ENCODE data around the gene NUFIP2.
"Not testable (repeated sequence)": the region's sequence is repeated elsewhere in the genome, so short reads cannot be mapped to it uniquely, and the experiment has no call there.

The NUFIP2 gene

DNA sequence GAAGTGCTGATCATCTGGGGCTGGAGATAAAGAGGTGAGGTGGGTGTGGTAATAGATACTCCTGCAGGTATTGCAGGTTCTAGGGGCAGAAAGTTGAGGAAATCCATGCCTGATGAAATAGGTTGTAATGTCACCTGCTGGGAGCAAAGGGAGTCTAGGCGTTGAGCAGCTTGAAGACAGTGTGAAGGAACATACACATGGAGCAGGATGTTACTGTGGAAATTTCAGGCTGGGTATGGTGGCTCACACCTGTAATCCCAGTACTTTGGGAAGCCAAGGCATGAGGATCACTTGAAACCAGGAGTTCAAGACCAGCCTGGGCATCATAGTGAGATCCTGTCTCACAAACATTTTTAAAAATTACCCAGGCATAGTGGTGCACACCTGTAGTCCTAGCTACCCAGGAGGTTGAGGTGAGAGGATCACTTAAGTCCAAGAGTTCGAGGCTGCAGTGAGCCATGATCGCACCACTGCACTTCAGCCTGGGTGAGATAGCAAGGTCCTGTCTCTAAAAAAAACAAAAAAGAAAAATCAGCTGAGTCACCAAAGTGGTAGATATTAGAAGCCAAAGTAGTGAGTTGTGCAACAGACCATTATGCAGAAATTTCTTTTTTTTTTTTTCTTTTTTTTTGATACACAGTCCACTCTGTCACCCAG, 56.3 kb downstream of the NUFIP2 start:
- Histone ChIP-seq H3K4me1 (ENCODE audit: control insufficient read depth, low read length) (peaks cover 7% of the 10 kb centered on the region), H3K4me2 (ENCODE audit: low read length) (no peak overlapping the region), H3K9me3 (ENCODE audit: control insufficient read depth, insufficient read depth, low read length) (no peaks in the 10 kb centered on the region), H3K27me3 (ENCODE audit: control insufficient read depth, low read length) (no peaks in the 10 kb centered on the region), H3K4me3 (ENCODE audit: low read length) (no peak overlapping the region), H3K9me2 (replicated peaks; ENCODE audit: control insufficient read depth, low read length) (no peaks in the 10 kb centered on the region), H4K20me1 (ENCODE audit: control insufficient read depth, insufficient read depth, low read depth, low read length) (no peaks in the 10 kb centered on the region), H3K36me3 (ENCODE audit: control insufficient read depth, low read length) (no peaks in the 10 kb centered on the region), H3F3A (ENCODE audit: control insufficient read depth, insufficient read depth) (no peaks in the 10 kb centered on the region), H3K79me2 (ENCODE audit: control insufficient read depth, low read length) (no peaks in the 10 kb centered on the region), H3K27ac (ENCODE audit: low read depth, low read length) (no peak overlapping the region)
- TF ChIP-seq, protein P1, sequence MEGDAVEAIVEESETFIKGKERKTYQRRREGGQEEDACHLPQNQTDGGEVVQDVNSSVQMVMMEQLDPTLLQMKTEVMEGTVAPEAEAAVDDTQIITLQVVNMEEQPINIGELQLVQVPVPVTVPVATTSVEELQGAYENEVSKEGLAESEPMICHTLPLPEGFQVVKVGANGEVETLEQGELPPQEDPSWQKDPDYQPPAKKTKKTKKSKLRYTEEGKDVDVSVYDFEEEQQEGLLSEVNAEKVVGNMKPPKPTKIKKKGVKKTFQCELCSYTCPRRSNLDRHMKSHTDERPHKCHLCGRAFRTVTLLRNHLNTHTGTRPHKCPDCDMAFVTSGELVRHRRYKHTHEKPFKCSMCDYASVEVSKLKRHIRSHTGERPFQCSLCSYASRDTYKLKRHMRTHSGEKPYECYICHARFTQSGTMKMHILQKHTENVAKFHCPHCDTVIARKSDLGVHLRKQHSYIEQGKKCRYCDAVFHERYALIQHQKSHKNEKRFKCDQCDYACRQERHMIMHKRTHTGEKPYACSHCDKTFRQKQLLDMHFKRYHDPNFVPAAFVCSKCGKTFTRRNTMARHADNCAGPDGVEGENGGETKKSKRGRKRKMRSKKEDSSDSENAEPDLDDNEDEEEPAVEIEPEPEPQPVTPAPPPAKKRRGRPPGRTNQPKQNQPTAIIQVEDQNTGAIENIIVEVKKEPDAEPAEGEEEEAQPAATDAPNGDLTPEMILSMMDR (IDR thresholded peaks at IDR 0.05; ENCODE audit: low read depth, low read length, poor library complexity, severe bottlenecking) = no peak
- no peak for TF ChIP-seq EZH2phosphoT487 (IDR thresholded peaks at IDR 0.05; ENCODE audit: borderline replicate concordance, low read length)

DNA sequence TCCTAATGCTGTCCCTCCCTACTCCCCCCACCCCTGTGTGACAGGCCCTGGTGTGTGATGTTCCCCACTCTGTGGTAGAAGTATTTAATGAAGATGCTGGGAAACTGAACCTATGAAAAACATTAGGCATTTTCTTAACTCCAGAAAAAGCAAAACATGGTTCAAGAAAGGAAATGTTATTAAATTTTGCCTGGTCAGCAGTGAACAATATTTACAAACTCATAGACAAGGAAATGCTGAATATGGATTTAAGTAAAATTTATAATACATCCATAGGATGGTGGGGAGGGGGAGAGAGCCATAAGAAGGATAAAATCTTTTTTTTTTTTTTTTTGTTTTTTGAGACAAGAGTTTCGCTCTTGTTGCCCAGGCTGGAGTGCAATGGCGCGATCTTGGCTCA, 58.0 kb downstream of the NUFIP2 start:
- TF ChIP-seq EZH2phosphoT487 (IDR thresholded peaks at IDR 0.05; ENCODE audit: borderline replicate concordance, low read length) = no peak
- TF ChIP-seq, protein P1 (IDR thresholded peaks at IDR 0.05; ENCODE audit: low read depth, low read length, poor library complexity, severe bottlenecking) = no peak
- Histone ChIP-seq H3K4me1 (ENCODE audit: control insufficient read depth, low read length) (peaks cover 7% of the 10 kb centered on the region), H3K9me3 (ENCODE audit: control insufficient read depth, insufficient read depth, low read length) (no peaks in the 10 kb centered on the region)

DNA sequence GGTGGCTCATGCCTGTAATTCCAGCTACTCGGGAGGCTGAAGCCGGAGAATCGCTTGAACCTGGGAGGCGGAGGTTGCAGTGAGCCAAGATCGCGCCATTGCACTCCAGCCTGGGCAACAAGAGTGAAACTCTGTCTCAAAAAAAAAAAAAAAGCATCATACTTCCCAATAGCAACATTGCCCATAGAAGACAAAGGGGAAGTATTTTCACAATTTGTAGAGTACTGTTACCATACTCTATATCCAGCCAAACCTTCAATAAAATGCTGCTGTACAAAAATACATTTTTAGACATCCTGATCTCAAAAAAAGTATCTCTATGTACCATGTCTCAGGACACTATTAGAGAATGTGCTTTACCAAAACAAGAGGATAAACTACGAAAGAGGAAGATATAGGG, 59.0 kb downstream of the NUFIP2 start:
- not testable (repeated sequence) for H3K4me3 ChIP-seq (ENCODE audit: low read length); H3K79me2 ChIP-seq (ENCODE audit: control insufficient read depth, low read length); H3K27me3 ChIP-seq (ENCODE audit: control insufficient read depth, low read length); H3K4me1 ChIP-seq (ENCODE audit: control insufficient read depth, low read length); H3F3A ChIP-seq (ENCODE audit: control insufficient read depth, insufficient read depth); H3K9me3 ChIP-seq (ENCODE audit: control insufficient read depth, insufficient read depth, low read length); H3K36me3 ChIP-seq (ENCODE audit: control insufficient read depth, low read length); H3K9me2 ChIP-seq (replicated peaks; ENCODE audit: control insufficient read depth, low read length); H4K20me1 ChIP-seq (ENCODE audit: control insufficient read depth, insufficient read depth, low read depth, low read length); H3K4me2 ChIP-seq (ENCODE audit: low read length); H3K27ac ChIP-seq (ENCODE audit: low read depth, low read length)

More for the DNA sequence above, 58.0 kb downstream of the NUFIP2 start:
- no peaks in the 10 kb centered on the region for H4K20me1 ChIP-seq (ENCODE audit: control insufficient read depth, insufficient read depth, low read depth, low read length)
- no peak overlapping the region for H3K4me2 ChIP-seq (ENCODE audit: low read length)
- H3K27ac ChIP-seq (ENCODE audit: low read depth, low read length) = no peak overlapping the region
- H3K79me2 ChIP-seq (ENCODE audit: control insufficient read depth, low read length) = no peaks in the 10 kb centered on the region
- H3F3A ChIP-seq (ENCODE audit: control insufficient read depth, insufficient read depth) = no peaks in the 10 kb centered on the region
- H3K27me3 ChIP-seq (ENCODE audit: control insufficient read depth, low read length) = no peaks in the 10 kb centered on the region
- no peaks in the 10 kb centered on the region for H3K36me3 ChIP-seq (ENCODE audit: control insufficient read depth, low read length)
- no peak overlapping the region for H3K4me3 ChIP-seq (ENCODE audit: low read length)
- no peaks in the 10 kb centered on the region for H3K9me2 ChIP-seq (replicated peaks; ENCODE audit: control insufficient read depth, low read length)

DNA sequence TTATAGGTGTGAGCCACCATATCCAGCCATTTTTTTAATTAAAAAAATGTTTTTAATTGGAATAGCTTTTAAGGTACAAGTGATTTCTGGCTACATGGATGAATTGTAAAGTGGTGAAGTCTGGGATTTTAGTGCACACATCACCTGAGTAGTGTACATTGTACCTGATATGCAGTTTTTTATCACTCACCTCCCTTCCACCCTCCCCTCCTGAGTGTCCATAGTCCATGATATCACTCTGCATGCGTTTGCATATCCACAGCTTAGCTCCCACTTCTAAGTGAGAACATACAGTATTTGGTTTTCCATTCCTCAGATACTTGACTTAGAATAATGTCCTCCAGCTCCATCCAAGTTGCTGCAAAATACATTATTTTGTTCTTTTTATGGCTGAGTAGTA, 60.6 kb downstream of the NUFIP2 start:
- Histone ChIP-seq H3K9me3 (ENCODE audit: control insufficient read depth, insufficient read depth, low read length) (no peaks in the 10 kb centered on the region), H3K4me2 (ENCODE audit: low read length) (no peak overlapping the region), H3K36me3 (ENCODE audit: control insufficient read depth, low read length) (no peaks in the 10 kb centered on the region), H4K20me1 (ENCODE audit: control insufficient read depth, insufficient read depth, low read depth, low read length) (no peaks in the 10 kb centered on the region), H3K9me2 (replicated peaks; ENCODE audit: control insufficient read depth, low read length) (no peaks in the 10 kb centered on the region), H3K79me2 (ENCODE audit: control insufficient read depth, low read length) (no peaks in the 10 kb centered on the region), H3F3A (ENCODE audit: control insufficient read depth, insufficient read depth) (no peaks in the 10 kb centered on the region), H3K27me3 (ENCODE audit: control insufficient read depth, low read length) (no peaks in the 10 kb centered on the region), H3K4me3 (ENCODE audit: low read length) (no peak overlapping the region), H3K27ac (ENCODE audit: low read depth, low read length) (no peak overlapping the region), H3K4me1 (ENCODE audit: control insufficient read depth, low read length) (no peaks in the 10 kb centered on the region)
- TF ChIP-seq EZH2phosphoT487 (IDR thresholded peaks at IDR 0.05; ENCODE audit: borderline replicate concordance, low read length) = no peak
- TF ChIP-seq, protein P1 (IDR thresholded peaks at IDR 0.05; ENCODE audit: low read depth, low read length, poor library complexity, severe bottlenecking) = no peak
